GM12873 (cell line): ENCODE measurements around the gene SMARCAL1.

Experiments used
- CTCF ChIP-seq: IDR thresholded peaks from 2 replicates; pipeline ENCODE4 v1.5.1; 2012; ENCODE audit warnings: low read depth, mild to moderate bottlenecking, moderate library complexity, low read length, control low read depth; ENCODE audit not compliant: insufficient read depth; ENCODE audit errors: missing control alignments

Gene SMARCAL1

GRCh38 chr2:216467845-216468244 lies 55.6 kb downstream of the SMARCAL1 start:
- no peak for TF ChIP-seq CTCF

- TF ChIP-seq CTCF = no peak
These were observed 57.4 kb downstream of the SMARCAL1 start for GRCh38 chr2:216469661-216470060.

- TF ChIP-seq CTCF = no peak
These were observed 60.9 kb downstream of the SMARCAL1 start for GRCh38 chr2:216473187-216473586.

GRCh38 chr2:216474925-216475670 lies 62.8 kb downstream of the SMARCAL1 start:
- TF ChIP-seq CTCF = no peak

GRCh38 chr2:216475767-216476166 lies 63.5 kb downstream of the SMARCAL1 start:
- TF ChIP-seq CTCF = no peak

GRCh38 chr2:216477283-216478035 lies 65.2 kb downstream of the SMARCAL1 start:
- TF ChIP-seq CTCF = no peak

GRCh38 chr2:216478151-216478550 lies 65.9 kb downstream of the SMARCAL1 start:
- no peak for TF ChIP-seq CTCF
